AG04450 (cell line): ENCODE results near the gene PIGV. TPM values are rescaled to one million over a fixed set of nuclear protein-coding genes. Genes with fewer than 3 reads are reported as not detected.

Experiments used
- CTCF ChIA-PET: fragments of 300-600, 350-600 bp; formaldehyde crosslinking; extraction: SDS; loops from one replicate; lab custom pipeline; 2022; ENCODE audit warnings: antibody characterized with exemption, inconsistent platforms; lab: Charles Lee
- POLR2A ChIA-PET: fragments of 350-600 bp; formaldehyde crosslinking; extraction: SDS; loops from one replicate; lab custom pipeline; 2021; ENCODE audit warnings: antibody characterized with exemption, inconsistent platforms; lab: Yijun Ruan, JAX
- DNase-seq: peaks from one replicate; pipeline ENCODE4 v3.0.0-alpha.2; 2011; ENCODE audit warnings: low read depth, low spot score
- H3K27ac ChIP-seq: one replicate; pipeline ENCODE4 v1.5.1; 2012; ENCODE audit warnings: low read depth, low read length, control low read depth
- H3K27me3 ChIP-seq: one replicate; pipeline ENCODE4 v1.6.0; 2012; ENCODE audit warnings: low read length; ENCODE audit not compliant: control insufficient read depth, insufficient read depth
- H3K4me3 ChIP-seq: 2 replicates; pipeline ENCODE4 v1.5.1; 2011; ENCODE audit warnings: mild to moderate bottlenecking, low read depth, low read length, control low read depth
- H3K9me3 ChIP-seq: 2 replicates; pipeline ENCODE4 v1.5.1; 2012; ENCODE audit warnings: low read length; ENCODE audit not compliant: control insufficient read depth, insufficient read depth
- CTCF ChIP-seq: IDR thresholded peaks from 2 replicates; pipeline ENCODE4 v1.5.1; 2011; ENCODE audit warnings: low read depth, low read length, control low read depth, inconsistent platforms
- polyA plus RNA-seq: library from polyadenylated mRNA; depleted of rRNA; stranded (reverse); fragments of >200 nt; gene quantifications from 2 replicates; pipeline ENCODE4 v1.2.3, GENCODE V29; 2011

The PIGV gene
- polyA plus RNA-seq, 1 experiment = 17.8 TPM

- no peak overlapping the region for H3K27ac ChIP-seq
- TF ChIP-seq CTCF = no peak
- H3K9me3 ChIP-seq = no peaks in the 10 kb centered on the region; the same call in 1 of the 2 replicates
- no peak overlapping the region for H3K4me3 ChIP-seq
- no peak for DNase-seq
- CTCF ChIA-PET = interaction anchor here (2.0 to 2.5 kb wide), 2 partner anchors 10 to 177 kb away, joined by 7 to 11 read pairs; no protein-coding TSS in a partner anchor
- H3K27me3 ChIP-seq = no peaks in the 10 kb centered on the region
- POLR2A ChIA-PET = no interaction called here
Observed at GRCh38 chr1:26779098-26779668, 8.6 kb upstream of the PIGV start.

GRCh38 chr1:26780344-26780957 is 7.3 kb upstream of the PIGV start:
- DNase-seq = no peak
- Histone ChIP-seq H3K4me3 (no peak overlapping the region), H3K9me3 (no peaks in the 10 kb centered on the region; the same call in 1 of the 2 replicates), H3K27me3 (no peaks in the 10 kb centered on the region), H3K27ac (no peak overlapping the region)
- no peak for TF ChIP-seq CTCF
- ChIA-PET POLR2A (no interaction called here), CTCF (interaction anchor here (2.5 kb wide), 1 partner anchor 8 kb away, joined by 11 read pairs; no protein-coding TSS in a partner anchor)

- CTCF ChIA-PET = interaction anchor here (0.8 to 1.2 kb wide), 3 partner anchors 179 to 183 kb away, joined by 3 to 4 read pairs (median 3); no protein-coding TSS in a partner anchor
- H3K9me3 ChIP-seq = no peaks in the 10 kb centered on the region; the same call in 1 of the 2 replicates
- H3K27ac ChIP-seq = no peak overlapping the region
- TF ChIP-seq CTCF = no peak
- no peaks in the 10 kb centered on the region for H3K27me3 ChIP-seq
- H3K4me3 ChIP-seq = no peak overlapping the region
- no peak for DNase-seq
- POLR2A ChIA-PET = no interaction called here
Observed at GRCh38 chr1:26781206-26781825, 6.4 kb upstream of the PIGV start.

- no peak overlapping the region for H3K27ac ChIP-seq
- POLR2A ChIA-PET = no interaction called here
Observed at GRCh38 chr1:26782521-26783212, 5.1 kb upstream of the PIGV start.

More at GRCh38 chr1:26782521-26783212, 5.1 kb upstream of the PIGV start:
- no peak for DNase-seq
- CTCF ChIA-PET = interaction anchor here (0.5 to 1.2 kb wide), 3 partner anchors 79 to 184 kb away, joined by 3 to 4 read pairs (median 3); no protein-coding TSS in a partner anchor
- TF ChIP-seq CTCF = no peak
- no peak overlapping the region for H3K4me3 ChIP-seq
- no peaks in the 10 kb centered on the region; the same call in 1 of the 2 replicates for H3K9me3 ChIP-seq
- H3K27me3 ChIP-seq = no peaks in the 10 kb centered on the region
